ELF-1 (cell line): ENCODE results near the gene GGT5.
"Not testable (repeated sequence)": the region's sequence is repeated elsewhere in the genome, so short reads cannot be mapped to it uniquely, and the experiment has no call there.

ENCODE experiments used
- DNase-seq: peaks from one replicate; pipeline ENCODE4 v3.0.0-alpha.2; 2016; ENCODE audit warnings: low read depth, low spot score

GGT5 gene

DNA sequence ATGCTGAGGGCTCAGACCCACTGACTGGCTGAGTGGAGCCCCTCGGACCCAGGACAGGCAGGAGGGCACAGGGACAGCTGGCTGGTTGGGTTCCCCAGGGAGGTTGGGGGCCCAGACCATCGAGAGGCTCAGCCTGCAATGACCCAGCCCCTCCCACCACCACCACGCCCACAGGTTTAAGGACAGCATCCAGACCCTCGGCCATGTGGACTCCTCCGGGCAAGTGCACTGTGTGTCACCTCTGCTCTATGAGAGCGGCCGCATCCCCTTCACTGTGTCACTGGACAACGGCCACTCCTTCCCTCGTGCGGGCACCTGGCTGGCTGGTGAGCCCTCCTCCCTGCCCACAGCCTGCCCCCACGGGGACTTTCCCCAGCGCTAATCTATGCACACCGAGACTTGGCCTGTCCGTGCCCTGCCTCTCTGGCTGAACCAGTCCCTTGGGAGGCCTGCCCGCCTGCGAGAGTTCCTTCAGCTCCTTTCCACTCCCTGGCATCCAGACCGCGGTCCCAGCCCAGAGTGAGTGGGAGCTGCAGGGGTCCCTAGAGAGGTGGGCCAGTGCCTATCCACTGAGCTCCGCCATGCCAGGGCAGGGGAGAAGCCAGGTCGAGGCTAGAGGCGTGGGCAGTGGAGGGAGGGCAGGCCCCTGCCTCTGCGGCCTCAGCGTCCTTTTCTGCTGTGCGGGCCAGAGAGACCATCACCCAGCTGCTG, 61.4 kb downstream of the GGT5 start:
- no peak for DNase-seq

DNA sequence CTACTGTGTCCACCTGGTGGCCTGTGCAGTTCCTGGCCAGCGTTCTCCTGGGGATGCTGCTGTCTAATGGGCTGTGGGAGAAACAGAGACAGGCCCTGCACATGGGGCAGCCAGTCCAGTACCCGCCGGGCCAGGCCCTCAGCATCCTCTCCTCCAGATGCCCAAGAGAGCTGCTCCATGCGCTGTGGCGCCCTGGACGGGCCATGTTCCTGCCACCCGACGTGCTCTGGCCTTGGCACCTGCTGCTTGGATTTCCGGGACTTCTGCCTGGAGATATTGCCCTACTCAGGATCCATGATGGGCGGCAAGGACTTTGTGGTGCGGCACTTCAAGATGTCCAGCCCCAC, 62.0 kb downstream of the GGT5 start:
- not testable (repeated sequence) for DNase-seq

DNA sequence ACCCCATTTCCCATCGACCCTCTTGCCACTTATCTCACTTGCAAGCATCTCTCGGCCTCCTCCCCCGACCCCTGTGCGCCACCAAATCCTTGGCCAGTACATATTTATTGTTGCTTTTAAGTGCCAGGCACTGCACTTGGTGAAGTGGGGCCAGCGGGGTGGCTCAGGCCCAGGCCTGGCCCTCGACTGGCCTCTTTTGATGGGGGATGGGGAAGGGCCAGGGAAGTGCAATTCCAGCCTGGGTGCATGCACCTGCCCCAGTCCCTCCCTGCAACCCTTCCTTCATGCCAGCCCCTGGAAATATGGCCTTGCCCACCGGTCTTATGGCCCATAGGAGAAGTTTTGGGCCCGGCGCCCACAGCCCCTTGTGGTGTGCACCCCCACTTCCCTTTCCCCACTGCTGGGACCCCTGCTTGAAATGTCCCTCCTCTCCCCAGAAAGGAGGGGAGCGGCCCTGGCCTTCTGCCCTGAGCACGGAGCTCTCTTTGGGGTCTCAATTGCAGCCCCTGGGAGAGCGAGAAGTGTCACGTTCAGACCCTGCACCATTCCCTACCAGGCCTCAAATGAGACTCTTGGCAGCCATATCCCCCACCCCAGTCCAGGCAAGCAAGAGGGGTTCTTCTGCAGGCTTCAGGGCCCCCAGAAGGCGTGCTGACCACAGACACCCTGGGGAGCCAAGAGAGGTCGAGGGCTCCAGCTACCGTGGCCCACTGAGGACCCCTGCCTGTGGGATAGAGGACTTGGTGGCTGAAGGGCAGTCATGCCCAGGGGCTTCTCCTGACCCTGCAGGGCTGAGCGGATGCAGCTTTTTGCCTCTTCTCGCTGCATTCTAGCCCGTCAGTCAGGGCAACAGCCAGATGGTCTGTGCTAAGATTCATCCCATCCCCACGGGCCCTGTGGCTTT, 62.6 kb downstream of the GGT5 start:
- DNase-seq, result no peak

DNA sequence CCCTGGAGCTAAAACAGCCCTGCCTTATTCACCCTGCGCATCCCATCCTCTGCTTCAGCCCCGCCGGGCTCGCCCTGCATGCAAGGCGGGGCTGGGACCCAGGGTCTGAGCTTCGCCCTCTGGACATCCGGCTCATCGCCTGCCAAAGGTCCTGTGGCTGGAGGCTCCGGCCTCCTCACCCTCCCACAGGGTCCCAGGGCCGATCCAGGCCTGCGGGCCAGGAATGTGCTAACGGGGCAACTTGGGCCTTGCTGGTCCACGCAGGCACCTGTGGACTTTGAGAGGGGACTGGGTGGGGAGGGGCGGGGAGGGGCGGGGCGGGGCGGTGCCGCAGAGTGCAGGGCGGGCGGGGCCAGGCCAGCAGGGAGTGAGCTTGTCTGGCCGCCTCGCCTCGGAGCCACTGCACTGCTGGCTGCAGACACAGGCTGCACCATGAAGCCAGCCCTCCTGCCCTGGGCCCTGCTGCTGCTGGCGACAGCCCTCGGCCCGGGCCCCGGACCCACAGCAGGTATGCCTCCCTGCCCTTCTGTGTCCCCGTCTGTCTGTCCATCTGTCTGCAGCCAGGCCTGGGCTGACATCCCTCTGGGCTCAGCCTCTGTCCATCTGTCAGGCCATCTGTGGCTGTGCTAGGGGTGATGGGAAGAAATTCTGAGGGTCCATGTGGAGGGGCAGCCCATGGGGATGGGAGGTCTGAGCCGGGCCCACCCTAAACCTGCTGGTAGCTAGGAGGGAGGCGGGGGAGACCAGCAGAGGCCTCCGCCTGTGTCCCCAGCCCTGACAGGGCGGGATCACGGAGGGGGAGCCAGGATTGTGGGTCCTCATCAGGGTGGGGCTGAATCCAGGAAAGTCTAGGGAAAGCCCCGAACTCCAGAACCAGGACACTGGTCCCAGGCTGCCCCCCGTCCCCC, 63.5 kb downstream of the GGT5 start, which contains the start of gene SUSD2:
Gene SUSD2 (plus strand): TSS at position 400 of the 908 bp plus-strand sequence. CDS start 33 bp downstream, at position 433.
- peak; percentile 89 for DNase-seq

DNA sequence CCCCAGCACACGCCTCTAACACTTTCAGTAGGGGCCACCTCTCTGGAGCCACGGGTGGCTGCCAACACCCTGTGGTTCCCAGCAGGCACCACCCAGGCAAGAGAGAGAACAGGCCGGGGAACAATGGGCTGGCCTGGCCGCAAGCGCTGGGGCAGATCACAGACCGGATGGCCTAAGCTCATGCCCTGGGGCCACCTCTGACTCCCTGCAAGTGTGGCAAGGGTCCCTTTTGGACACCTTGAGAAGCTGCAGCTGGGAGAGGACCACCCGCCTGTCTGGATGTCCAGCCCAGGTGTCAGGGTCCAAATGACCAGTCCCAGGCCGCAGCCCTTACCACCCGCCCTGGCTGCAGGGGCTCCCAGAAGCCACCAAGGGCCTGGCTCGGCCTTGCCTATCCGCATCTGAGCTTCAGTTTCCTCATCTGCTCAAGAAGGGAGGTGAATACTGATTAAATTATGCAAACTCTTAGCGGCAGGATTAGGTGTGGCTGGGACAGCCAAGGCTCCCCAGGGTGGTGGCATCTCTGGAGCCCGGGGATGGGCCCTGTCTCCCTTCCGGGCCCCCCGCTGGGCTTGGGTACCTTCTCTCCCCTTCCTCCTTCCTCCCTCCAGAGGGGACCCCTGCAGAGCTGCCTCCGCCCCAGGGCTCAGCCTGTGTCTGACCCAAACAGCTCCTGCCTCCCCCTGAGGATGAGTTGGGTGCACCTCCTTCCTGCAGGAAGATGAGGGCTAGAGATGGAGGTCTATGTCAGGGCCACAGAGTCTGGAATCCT, 64.4 kb downstream of the GGT5 start:
- no peak for DNase-seq

DNA sequence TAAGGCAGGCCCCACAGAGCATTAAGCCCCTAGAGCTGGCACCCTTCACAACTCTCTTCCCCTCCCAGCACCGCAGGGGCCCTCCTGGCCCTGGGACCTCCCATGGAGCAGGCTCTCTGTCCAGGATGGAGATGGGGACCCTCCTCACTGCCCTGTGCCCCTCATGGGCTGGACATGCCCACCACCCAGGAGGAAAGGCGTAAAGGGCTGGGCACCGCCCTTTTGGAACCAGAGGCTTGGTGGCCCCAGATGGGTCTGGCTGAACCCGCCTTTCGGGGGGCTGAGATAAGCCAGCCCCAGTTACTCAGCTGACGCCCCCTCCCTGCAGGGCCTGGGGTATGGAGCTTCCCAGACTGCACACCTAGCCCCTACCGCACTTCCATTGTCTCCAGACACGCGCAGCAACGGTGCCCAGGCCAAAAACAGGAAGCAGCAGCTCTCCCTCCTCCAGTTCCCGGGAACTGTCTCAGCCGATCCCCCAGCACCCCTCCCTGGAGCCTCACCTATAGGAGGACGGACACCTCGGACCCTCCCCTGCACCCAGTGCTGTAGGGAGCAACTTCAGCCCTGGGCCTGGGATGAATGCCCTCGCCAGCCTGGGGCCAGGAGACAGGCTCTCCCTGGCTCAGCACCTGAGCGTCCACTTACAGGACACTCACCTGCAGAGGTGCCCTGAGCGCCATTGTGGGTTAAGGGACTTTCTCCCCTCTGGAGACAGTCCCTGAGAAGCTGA, 65.2 kb downstream of the GGT5 start:
- DNase-seq, result no peak

DNA sequence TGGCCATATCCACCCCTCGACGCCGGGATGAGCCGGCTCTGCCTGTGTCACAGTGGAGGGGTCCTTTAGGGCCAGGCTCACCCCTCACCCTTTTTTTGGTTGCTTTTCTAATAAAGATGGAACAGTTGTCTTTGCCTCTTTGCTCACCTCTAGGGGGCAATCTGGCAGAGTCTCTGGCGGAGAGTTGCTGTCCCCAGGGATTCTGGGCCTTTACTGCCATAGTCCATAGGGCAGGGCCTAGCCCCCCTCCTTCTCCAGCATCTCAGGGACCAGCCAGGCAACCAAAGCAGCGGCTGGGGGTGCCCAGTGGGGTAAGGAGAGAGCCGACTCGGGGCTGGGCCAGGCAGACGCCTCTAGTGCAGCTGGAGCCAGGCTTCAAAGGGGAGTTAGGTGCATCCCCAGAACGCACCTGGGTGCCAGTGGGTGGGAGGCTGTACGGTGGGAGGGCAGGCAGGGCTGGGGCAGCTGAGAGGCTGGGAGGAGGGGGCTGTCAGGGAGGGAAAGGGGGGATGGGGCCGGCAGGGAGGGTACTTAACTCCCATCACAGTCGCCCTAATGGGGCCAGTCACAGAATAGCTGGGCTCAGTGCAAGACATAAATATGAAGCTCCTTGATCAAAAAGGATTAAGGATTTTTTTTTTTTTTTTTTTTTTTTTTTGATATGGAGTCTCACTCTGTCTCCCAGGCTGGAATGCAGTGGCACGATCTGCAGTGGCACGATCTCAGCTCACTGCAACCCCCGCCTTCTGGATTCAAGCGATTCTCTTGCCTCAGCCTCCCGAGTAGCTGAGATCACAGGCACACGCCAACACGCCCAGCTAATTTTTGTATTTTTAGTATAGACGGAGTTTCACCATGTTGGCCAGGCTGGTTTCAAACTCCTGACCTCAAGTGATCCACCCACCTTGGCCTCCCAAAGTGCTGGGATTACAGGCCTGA, 66.1 kb downstream of the GGT5 start:
- DNase-seq, result no peak

DNA sequence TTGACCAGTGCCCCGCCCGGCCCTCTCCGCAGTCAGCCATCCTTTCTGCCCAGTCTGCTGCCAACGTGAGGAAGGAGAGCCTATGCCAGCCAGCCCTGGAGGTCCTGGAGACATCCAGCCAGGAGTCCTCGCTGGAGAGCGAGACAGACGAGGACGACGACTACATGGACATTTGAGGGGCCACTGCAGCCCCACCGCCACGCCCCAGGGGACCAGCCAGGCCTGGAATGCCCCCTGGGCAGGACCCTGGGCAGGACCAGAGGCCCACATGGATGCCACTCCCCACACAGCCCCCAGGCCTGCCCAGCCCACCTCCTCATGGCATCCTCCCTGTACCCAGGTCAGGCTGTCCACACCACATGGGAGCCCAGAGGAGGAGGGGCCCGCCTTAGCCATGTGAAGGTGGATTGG, 66.9 kb downstream of the GGT5 start:
- no peak for DNase-seq

DNA sequence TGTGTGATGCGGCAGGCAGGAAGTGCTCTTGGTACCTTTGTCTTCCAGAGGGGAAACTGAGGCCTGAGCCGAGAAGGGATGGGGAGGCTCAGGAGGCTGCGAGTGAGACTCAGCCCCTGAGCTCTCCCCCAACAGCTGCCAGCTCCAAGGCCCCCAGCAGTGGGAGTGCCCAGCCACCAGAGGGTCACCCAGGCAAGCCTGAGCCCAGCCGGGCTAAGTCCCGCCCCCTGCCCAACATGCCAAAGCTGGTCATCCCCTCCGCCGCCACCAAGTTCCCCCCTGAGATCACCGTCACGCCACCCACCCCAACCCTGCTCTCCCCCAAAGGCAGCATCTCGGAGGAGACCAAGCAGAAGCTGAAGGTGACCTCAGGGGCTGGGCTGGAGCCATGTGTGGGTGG, 67.4 kb downstream of the GGT5 start:
- DNase-seq, result no peak

DNA sequence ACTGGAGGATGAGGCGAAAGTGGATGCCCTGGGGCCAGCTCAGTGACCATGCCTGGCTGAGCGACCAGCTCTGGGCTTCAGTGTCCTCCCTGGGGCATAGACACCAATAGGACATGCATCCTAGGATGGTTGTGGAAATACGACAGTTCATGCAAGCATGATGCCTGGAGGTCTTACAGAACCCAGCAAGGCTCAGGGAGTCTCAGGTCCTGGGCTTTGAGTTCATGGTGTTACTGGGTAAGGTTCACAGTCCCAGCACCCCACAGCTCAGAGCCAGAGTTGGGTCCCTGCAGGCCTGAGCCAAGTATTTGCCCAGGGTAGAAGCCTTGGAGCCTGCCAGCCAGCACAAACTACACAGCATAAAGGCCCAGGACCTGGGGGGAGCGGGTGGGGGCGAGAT, 67.8 kb downstream of the GGT5 start:
- no peak for DNase-seq

DNA sequence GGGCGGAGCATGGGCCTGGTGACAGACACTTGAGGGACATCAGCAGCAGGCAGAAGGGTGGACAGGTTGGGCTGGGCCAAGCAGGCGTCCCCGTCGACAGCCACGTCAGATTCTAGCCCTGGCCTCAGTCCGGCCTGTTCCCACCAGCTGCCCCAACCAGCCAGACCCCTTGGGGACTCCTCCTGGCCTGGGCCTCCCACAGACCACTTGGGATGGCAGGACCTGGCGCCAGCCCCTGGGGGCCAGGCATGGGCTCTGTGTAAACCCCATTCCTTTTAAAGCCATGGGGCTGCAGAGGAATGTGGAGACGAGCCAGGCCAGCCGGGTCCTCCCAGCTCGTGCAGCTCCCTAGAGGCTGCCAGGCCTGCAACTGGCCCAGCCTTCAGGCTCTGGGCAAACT, 68.3 kb downstream of the GGT5 start:
- no peak for DNase-seq

DNA sequence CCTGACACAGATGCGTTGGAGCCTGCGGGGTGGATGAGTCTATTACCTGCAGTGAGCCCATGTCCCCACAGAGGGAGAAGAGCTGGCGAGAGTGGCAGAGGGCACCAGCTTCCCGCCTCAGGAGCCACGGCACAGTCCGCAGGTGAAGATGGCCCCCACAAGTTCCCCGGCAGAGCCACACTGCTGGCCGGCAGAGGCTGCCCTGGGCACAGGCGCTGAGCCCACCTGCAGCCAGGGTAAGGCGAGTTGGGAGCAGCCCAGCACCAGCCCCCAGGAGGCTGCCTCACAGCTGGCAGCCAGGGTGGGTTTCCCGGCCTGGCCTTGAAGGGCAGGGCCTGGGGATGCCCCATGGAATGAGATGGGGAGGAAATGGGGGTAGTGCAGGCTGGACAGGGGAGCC, 68.8 kb downstream of the GGT5 start:
- DNase-seq, result no peak

DNA sequence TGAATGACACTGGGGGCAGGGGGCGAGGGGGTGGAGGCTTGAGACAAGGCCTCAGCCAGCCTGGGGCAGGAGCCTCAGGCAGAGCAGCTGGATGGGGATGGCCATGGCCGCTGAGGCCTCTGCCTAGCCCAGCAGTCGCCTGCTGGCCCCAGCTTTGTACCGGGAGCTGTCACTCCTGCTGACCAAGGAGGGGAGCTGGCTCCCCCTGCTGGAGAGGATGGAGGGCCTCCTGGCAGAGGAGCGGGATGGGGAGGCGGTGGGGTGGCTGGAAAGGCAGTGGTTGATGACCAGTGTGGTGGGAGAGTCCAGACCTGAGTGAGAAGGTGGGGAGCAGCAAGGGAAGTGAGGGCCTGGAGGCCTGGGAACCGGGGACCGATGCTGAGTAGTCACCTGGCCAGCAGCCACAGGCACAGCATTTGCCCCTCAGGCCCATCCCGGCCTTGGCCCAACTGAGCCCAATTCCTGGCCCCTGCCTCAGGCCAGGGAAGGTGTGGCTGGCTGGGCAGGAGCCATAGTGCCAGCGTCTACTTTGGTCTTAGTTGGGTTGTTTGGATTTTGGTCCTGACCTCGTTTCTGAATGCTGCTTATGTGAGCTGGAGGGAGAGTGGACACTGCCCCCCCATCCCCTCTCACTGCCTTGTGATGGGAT, 69.6 kb downstream of the GGT5 start:
- DNase-seq, result peak; percentile 81

DNA sequence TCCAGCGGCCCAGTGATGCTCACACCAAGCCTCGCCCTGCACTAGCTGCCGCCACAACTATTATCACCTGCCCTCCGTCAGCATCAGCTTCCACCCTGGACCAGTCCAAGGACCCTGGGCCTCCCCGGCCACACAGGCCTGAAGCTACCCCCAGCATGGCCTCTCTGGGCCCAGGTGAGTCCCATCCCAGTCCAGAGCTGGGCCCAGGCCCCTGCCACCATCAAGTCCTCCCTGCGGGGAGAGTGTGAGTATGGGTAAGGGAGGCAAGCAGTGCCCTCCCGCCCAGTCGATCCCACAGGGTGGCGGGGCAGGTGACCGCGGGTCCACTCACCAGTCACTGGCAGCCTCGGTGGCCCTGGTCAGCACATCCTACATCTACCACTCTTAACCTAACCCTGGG, 73.1 kb downstream of the GGT5 start:
- DNase-seq, result no peak

DNA sequence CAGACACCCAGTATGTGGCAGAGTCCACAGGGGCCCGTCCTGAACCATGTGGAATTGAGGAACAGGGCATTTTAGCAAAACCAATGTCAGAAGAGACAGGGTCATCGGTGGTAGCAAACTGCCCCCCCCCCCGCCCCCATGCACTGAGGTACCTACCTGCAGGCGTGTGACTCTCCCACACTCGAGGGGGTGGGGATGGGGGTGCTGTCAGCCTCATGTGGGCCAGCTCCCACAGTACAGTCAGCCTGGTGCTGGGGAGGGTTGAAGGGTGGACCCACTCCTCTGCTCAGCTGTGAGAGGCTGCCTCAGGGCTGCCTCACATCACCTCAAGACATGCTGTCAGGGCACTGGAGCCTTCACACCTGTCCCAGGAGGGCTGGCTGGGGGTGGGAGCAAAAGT, 74.2 kb downstream of the GGT5 start:
- no peak for DNase-seq

DNA sequence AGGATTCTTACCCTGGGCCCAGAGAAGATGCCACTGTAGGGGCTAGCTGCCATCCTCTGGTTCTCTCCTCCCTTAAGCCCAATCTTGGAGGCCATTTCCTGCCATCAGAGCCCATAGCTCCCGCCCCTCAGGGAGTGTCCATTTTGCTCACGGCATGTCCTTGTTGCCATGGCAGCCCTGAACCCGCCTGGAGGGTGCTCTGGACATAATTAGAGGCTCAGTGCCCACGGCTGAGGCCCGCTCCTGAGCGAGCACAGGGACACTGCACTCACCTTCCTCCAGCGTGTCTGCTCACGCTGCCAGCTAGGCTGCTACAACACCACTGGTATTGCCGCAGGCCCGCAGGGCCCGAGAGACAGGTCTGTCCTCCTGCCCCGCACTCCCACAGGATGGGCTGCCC, 74.7 kb downstream of the GGT5 start:
- DNase-seq, result no peak
